DMS53 (cell line): ENCODE results near the gene FXN.
"Not testable (repeated sequence)": the region's sequence is repeated elsewhere in the genome, so short reads cannot be mapped to it uniquely, and the experiment has no call there.

Experiments used
- DNase-seq: peaks from one replicate; lab custom pipeline; 2025; lab: John Stamatoyannopoulos, UW

Gene FXN

GRCh38 chr9:69070201-69070600, 34.6 kb downstream of the FXN start:
- DNase-seq: no peak

DNA sequence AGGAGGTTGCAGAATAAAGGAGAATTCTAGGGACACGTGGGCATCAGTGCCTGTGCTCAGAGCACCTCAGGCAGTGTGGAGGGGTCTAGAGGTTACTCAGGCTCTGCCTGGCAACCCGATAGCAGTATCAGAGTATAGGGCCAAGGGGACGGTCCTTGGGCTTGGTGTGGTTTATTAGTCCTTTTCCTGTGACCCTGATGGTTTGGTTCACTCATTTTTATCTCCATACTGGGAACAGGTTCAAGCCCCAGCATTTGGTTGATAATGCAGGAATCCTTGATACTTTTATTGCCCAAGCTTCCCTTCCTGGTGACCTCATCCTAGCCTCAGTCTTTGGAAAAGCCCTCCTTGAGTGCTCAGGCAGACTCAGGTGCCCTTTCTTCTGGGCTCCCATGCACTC, 35.5 kb downstream of the FXN start:
- no peak for DNase-seq

- no peak for DNase-seq
These were observed 37.6 kb downstream of the FXN start for GRCh38 chr9:69073103-69073502.

DNA sequence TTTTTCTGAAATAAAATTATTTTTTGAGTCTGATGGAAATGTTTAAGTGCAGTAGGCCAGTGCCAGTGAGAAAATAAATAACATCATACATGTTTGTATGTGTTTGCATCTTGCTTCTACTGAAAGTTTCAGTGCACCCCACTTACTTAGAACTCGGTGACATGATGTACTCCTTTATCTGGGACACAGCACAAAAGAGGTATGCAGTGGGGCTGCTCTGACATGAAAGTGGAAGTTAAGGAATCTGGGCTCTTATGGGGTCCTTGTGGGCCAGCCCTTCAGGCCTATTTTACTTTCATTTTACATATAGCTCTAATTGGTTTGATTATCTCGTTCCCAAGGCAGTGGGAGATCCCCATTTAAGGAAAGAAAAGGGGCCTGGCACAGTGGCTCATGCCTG, 39.2 kb downstream of the FXN start:
- no peak for DNase-seq

DNA sequence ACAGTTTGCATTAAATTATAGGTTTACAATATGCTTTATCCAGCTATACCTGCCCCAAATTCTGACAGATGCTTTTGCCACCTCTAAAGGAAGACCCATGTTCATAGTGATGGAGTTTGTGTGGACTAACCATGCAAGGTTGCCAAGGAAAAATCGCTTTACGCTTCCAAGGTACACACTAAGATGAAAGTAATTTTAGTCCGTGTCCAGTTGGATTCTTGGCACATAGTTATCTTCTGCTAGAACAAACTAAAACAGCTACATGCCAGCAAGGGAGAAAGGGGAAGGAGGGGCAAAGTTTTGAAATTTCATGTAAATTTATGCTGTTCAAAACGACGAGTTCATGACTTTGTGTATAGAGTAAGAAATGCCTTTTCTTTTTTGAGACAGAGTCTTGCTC, 41.0 kb downstream of the FXN start:
- DNase-seq: no peak

DNA sequence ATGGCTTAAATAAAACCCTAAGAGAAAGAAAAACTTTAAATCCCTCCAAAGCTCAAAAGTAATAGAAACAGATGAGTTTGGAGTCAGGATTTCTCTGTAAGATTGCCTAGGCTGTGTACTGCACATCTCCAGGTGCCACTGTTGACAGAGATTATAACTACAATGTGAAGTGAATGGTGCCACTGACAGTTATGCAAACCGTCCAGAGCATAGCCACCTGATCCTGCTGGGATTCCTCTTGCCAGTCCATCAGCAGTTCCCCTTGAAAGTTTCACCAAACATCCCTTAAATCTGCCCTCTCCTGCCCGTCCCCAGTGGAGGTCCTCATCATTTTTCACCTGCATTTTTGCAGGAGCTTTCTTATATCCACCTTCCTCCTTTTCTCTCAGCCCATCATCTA, 42.5 kb downstream of the FXN start:
- no peak for DNase-seq

DNA sequence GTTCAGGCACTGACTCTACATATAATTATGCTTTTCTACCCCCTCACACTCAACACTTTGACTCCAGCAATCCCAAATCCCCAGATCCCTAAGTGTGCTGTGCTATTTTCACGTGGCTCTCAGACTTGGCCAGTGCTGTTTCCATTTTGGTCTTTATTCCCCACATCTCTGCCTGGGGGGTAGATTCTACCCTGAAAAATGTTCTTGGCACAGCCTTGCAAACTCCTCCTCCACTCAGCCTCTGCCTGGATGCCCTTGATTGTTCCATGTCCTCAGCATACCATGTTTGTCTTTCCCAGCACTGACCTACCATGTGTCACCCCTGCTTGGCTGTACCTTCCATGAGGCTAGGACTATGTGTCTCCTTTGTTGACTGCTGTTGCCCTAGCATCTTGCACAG, 43.0 kb downstream of the FXN start:
- DNase-seq: no peak

DNA sequence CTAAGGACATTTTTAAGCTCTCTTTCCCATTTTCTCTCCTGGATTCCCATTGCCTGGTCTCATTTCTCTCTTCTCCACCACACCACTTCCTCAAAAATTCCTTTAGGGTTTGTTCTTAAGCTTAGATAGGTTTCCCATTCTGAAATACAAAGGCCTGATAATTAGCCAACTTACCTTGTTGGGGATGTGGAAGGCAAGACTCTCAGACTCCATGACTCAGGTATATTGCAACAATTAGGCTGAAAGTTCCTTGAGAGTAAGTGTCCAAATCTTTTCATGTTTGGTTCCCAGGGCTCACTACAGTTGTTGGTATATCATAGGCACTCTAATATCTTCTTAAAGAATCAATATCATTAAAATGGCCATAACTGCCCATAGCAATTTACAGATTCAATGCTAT, 43.6 kb downstream of the FXN start:
- DNase-seq: no peak

GRCh38 chr9:69081261-69081660, 45.7 kb downstream of the FXN start:
- DNase-seq: no peak

DNA sequence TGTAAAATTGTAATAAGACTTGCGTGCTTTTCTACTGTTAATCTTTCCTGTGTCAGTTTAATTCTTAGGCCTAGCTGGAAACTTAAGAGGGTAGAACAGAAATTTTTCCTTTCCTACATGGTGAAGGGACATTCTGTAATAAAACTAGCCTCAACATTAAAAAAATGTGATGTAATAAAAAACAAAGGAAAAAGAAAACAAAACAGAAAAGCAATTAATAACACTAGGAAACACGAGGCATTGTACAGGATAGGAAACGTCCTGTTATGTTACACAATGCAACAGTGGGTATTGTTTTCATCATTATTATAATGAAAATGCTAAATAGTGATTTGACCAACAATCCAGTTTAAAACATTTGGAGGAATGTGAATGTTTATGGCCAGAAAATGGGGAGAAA, 47.8 kb downstream of the FXN start:
- DNase-seq: no peak

GRCh38 chr9:69085569-69086283, 50.2 kb downstream of the FXN start:
- no peak for DNase-seq

GRCh38 chr9:69086312-69086711, 50.8 kb downstream of the FXN start:
- DNase-seq: peak; percentile 19

GRCh38 chr9:69086769-69087168, 51.2 kb downstream of the FXN start:
- DNase-seq: peak; percentile 71

DNA sequence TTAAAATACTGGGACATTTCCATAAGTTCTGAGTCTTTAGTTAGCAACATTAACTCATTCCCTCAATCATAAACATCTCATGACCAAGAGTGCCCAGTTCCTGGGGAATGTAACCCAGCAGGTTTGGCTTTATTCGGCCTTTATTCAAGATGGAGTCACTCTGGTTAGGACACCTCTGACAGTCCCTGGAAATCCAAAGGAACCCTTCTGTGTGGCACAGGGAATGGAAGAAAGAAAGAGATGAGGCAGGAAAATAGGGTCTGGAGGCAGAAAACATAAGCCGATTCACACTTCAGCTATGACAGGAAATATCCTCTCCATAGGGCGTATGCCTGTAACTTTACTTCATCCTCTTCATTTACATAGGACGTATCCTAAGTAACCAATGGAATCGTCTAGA, 53.5 kb downstream of the FXN start:
- no peak for DNase-seq

- no peak for DNase-seq
These were observed 53.9 kb downstream of the FXN start for GRCh38 chr9:69089491-69089890.

DNA sequence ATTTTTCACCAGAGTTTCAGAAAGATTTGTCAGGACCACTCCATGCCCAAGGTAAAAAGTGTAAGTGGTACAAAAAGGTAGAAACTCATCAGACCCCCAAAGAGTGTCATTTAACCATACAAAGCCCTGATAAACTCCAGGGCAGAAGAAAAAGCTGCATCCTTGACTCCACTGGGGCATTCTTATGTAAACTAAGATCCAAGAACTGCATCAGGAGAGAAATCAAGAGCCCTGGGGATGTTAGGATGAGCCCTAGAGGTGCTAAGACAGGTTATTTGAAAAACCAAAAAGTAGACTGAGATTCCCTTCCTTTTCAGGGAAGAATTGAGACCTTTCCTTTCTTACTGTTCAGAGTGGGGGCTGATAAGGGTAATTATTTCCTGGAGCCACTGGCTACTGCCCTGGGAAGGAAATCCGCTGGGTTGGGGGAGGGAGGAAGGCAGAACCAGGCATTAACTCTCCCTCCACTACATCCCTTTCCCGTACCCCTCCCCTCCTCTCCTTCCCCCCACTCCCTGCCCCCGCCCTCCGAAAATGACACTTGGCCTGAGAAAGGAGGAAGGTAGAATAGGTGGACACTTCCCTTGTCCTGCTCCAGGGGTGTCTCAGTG, 54.7 kb downstream of the FXN start:
- DNase-seq: no peak

- no peak for DNase-seq
These were observed 55.4 kb downstream of the FXN start for GRCh38 chr9:69090946-69091345.

GRCh38 chr9:69093471-69094103, 58.0 kb downstream of the FXN start:
- peak; percentile 52 for DNase-seq

DNA sequence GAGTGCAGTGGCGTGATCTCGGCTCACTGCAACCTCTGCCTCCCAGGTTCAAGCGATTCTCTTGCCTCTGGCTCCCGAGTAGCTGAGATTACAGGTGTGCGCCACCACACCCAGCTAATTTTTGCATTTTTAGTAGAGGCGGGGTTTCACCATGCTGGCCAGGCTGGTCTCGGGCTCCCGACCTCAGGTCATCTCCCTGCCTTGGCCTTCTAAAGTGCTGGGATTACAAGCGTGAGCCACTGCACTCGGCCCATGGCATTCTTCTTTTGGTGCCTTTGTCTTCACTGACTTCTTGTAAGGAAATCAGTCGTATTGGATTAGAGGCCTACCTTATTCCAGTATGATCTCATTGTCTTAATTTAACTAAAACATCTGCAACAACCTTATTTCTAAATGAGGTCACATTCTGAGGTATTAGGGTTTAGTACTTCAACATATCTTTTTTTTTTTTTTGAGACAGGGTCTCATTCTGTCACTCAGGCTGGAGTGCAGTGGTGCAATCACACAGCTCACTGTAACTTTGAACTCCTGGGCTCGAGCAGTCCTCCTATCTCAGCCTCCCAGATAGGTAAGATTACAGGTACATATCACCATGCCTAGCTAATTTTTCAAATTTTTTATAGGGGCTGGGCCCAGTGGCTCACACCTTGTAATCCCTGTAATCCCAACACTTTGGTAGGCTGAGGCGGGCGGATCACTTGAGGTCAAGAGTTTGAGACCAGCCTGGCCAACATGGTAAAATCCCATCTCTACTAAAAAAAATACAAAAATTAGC, 59.0 kb downstream of the FXN start:
- not testable (repeated sequence) for DNase-seq

GRCh38 chr9:69097064-69097463, 61.5 kb downstream of the FXN start:
- DNase-seq: no peak

GRCh38 chr9:69097923-69098593, 62.5 kb downstream of the FXN start:
- DNase-seq: no peak

DNA sequence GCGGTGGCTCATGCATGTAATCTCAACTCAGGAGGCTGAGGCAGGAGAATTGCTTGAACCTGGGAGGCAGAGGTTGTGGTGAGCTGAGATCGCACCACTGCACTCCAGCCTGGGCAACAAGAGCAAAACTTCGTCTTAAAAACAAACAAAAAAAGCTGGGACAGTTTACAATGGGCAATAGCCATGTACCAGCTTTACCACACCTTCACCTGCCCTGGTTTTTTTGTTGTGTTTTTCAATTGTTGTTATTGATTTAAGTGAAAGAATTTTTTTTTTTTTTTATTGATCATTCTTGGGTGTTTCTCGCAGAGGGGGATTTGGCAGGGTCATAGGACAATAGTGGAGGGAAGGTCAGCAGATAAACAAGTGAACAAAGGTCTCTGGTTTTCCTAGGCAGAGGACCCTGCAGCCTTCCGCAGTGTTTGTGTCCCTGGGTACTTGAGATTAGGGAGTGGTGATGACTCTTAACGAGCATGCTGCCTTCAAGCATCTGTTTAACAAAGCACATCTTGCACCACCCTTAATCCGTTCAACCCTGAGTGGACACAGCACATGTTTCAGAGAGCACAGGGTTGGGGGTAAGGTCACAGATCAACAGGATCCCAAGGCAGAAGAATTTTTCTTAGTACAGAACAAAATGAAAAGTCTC, 67.9 kb downstream of the FXN start:
- DNase-seq: not testable (repeated sequence)
